22Rv1 (cell line): ENCODE results near the gene LTK.

Experiments used
- ZFX ChIP-seq: fragments of 450-650 bp; IDR thresholded peaks from 2 replicates; pipeline ENCODE4 v1.6.1; 2017; ENCODE audit warnings: antibody characterized with exemption, borderline replicate concordance
- TF ChIP-seq, protein P1 (sequence below): fragments of 450-650 bp; IDR thresholded peaks from 2 replicates; pipeline ENCODE4 v1.5.1; 2017; ENCODE audit warnings: mild to moderate bottlenecking

DNA sequence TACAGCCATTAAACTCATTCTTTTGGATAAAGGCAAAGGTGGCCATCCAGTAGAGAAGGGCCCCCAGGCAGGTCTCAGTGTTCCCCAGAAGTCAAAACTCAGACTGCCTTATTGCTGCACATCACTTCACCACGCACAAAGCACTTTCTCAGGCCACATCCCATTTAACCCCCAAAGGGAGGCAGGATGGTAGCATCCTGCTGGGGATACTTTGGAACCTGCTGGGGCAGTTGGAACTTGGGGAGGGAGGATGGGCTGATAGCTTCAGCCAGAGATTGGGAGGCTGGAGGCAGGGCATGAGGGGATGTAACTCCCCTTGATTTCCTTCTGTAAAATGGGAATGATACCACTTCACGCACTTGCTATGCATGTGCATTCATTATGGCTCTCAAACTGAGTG, 15.0 kb downstream of the LTK start:
- TF ChIP-seq, protein P1, sequence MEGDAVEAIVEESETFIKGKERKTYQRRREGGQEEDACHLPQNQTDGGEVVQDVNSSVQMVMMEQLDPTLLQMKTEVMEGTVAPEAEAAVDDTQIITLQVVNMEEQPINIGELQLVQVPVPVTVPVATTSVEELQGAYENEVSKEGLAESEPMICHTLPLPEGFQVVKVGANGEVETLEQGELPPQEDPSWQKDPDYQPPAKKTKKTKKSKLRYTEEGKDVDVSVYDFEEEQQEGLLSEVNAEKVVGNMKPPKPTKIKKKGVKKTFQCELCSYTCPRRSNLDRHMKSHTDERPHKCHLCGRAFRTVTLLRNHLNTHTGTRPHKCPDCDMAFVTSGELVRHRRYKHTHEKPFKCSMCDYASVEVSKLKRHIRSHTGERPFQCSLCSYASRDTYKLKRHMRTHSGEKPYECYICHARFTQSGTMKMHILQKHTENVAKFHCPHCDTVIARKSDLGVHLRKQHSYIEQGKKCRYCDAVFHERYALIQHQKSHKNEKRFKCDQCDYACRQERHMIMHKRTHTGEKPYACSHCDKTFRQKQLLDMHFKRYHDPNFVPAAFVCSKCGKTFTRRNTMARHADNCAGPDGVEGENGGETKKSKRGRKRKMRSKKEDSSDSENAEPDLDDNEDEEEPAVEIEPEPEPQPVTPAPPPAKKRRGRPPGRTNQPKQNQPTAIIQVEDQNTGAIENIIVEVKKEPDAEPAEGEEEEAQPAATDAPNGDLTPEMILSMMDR, result no peak
- TF ChIP-seq ZFX, result no peak
